SU-DHL-6 (cell line): ENCODE data around the gene KRTAP5-5.

ENCODE experiments used
- H2AFZ ChIP-seq: fragments of 200-600 bp; sonication (generic); 2 replicates; pipeline ENCODE4 v1.6.1; 2014; ENCODE audit warnings: low read depth, mild to moderate bottlenecking, moderate library complexity, mixed read lengths, antibody characterized with exemption, low read length; ENCODE audit not compliant: severe bottlenecking
- H3F3A ChIP-seq: fragments of 200-600 bp; shearing (Covaris generic); 2 replicates; pipeline ENCODE4 v1.6.0; 2016; ENCODE audit warnings: antibody characterized with exemption, mild to moderate bottlenecking; ENCODE audit not compliant: insufficient read depth
- H3K27ac ChIP-seq: fragments of 200-600 bp; sonication (generic); 2 replicates; pipeline ENCODE4 v1.5.1; 2016; ENCODE audit warnings: low read depth, mild to moderate bottlenecking, low read length, moderate library complexity, mixed read lengths
- H3K27me3 ChIP-seq: fragments of 200-600 bp; sonication (generic), shearing (Covaris generic); 2 replicates; pipeline ENCODE4 v1.6.0; 2014; ENCODE audit warnings: mild to moderate bottlenecking, low read length
- H3K36me3 ChIP-seq: fragments of 200-600 bp; sonication (generic); 2 replicates; pipeline ENCODE4 v1.6.1; 2014; ENCODE audit warnings: mild to moderate bottlenecking, low read length, mixed read lengths
- H3K4me2 ChIP-seq: fragments of 300-600, 200-600 bp; shearing (Covaris generic), sonication (generic); 2 replicates; pipeline ENCODE4 v1.6.0; 2014; ENCODE audit warnings: low read length, low read depth, mild to moderate bottlenecking; ENCODE audit not compliant: poor library complexity, severe bottlenecking
- H3K4me3 ChIP-seq: fragments of 200-600 bp; sonication (generic); 2 replicates; pipeline ENCODE4 v1.5.1; 2014; ENCODE audit warnings: antibody characterized with exemption, low read length, mild to moderate bottlenecking, mixed read lengths; ENCODE audit not compliant: insufficient read depth, poor library complexity, severe bottlenecking
- H3K79me2 ChIP-seq: fragments of 200-600 bp; sonication (generic); 2 replicates; pipeline ENCODE4 v1.6.1; 2014; ENCODE audit warnings: mild to moderate bottlenecking, low read length, moderate library complexity; ENCODE audit not compliant: insufficient read depth
- H3K9ac ChIP-seq: fragments of 200-600 bp; sonication (generic); 2 replicates; pipeline ENCODE4 v1.7.0; 2014; ENCODE audit warnings: mild to moderate bottlenecking, low read length
- H3K9me2 ChIP-seq: fragments of 200-600 bp; sonication (generic); replicated peaks from 2 replicates; pipeline ENCODE4 v1.6.1; 2014; ENCODE audit warnings: low read length; ENCODE audit not compliant: insufficient read depth
- H3K9me3 ChIP-seq: fragments of 200-600 bp; sonication (generic); 2 replicates; pipeline ENCODE4 v1.6.1; 2014; ENCODE audit warnings: low read length, mixed read lengths; ENCODE audit not compliant: insufficient read depth
- H4K20me1 ChIP-seq: fragments of 200-600 bp; sonication (generic); 2 replicates; pipeline ENCODE4 v1.6.1; 2014; ENCODE audit warnings: low read depth, mild to moderate bottlenecking, antibody characterized with exemption, low read length, moderate library complexity, mixed read lengths
- EZH2phosphoT487 ChIP-seq: fragments of 200-600 bp; sonication (generic), shearing (Covaris generic); conservative IDR thresholded peaks from 2 replicates; pipeline ENCODE4 v1.6.1; 2018; ENCODE audit warnings: mild to moderate bottlenecking, antibody characterized with exemption, low read length, moderate library complexity, mixed read lengths
- TF ChIP-seq, protein P1 (sequence below): fragments of 200-600 bp; sonication (generic); IDR thresholded peaks from one replicate; pipeline ENCODE4 v1.5.1; 2017; ENCODE audit warnings: antibody characterized with exemption, mild to moderate bottlenecking, low read length, moderate library complexity; ENCODE audit not compliant: insufficient read depth, poor library complexity, severe bottlenecking

KRTAP5-5 gene

DNA sequence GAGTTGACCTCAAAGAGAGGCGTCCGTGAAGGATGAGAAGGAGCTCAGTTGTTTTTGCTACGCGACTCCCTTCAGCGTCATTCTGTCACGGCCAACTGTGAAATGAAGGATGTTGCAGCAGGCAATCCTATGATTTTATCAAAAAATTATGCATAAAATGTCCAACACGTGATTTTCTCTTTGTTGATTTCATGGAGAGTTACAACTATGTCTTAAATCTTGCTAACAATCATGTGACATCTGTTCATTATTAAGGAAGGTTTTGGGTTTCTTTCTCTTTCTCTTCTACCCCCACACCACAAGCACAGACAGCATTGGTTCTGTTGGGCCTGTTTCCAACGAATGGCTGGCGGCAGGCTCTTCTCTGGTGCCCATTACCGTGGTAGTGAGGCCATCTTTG, 11.3 kb upstream of the KRTAP5-5 start:
- Histone ChIP-seq H3K9me2 (no peaks in the 10 kb centered on the region), H3K27me3 (no peaks in the 10 kb centered on the region), H3F3A (no peaks in the 10 kb centered on the region), H3K79me2 (no peaks in the 10 kb centered on the region), H3K4me3 (no peak overlapping the region), H4K20me1 (no peaks in the 10 kb centered on the region; the same call in 1 of the 2 replicates), H3K4me2 (no peak overlapping the region), H3K9ac (no peak overlapping the region), H3K9me3 (no peaks in the 10 kb centered on the region), H3K27ac (no peak overlapping the region), H2AFZ (no peak overlapping the region), H3K36me3 (no peaks in the 10 kb centered on the region)
- TF ChIP-seq EZH2phosphoT487: no peak
- TF ChIP-seq, protein P1, sequence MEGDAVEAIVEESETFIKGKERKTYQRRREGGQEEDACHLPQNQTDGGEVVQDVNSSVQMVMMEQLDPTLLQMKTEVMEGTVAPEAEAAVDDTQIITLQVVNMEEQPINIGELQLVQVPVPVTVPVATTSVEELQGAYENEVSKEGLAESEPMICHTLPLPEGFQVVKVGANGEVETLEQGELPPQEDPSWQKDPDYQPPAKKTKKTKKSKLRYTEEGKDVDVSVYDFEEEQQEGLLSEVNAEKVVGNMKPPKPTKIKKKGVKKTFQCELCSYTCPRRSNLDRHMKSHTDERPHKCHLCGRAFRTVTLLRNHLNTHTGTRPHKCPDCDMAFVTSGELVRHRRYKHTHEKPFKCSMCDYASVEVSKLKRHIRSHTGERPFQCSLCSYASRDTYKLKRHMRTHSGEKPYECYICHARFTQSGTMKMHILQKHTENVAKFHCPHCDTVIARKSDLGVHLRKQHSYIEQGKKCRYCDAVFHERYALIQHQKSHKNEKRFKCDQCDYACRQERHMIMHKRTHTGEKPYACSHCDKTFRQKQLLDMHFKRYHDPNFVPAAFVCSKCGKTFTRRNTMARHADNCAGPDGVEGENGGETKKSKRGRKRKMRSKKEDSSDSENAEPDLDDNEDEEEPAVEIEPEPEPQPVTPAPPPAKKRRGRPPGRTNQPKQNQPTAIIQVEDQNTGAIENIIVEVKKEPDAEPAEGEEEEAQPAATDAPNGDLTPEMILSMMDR: no peak

DNA sequence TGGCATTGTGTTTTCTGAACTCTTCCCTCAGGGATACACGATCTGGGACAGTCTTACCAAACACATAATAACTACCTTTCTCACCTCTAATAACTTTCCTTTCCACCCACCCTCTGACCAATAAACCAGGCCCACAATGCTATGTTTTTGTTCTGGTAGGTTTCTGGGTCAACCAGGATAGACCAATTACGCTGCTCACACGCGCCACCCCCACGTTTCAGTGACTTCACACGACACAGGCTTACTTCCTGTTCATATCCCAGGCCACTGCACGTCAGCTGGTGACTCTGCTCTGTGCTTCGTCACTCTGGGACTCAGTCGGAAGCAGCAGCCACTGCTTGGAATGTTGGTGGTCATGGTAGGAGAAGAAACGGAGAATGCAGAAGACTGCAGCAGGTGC, 10.1 kb upstream of the KRTAP5-5 start:
- H3K36me3 ChIP-seq: no peaks in the 10 kb centered on the region
- H3K9me2 ChIP-seq: no peaks in the 10 kb centered on the region
- no peaks in the 10 kb centered on the region for H3K27me3 ChIP-seq
- H3K27ac ChIP-seq: no peak overlapping the region
- H3K4me3 ChIP-seq: no peak overlapping the region
- TF ChIP-seq, protein P1: no peak
- TF ChIP-seq EZH2phosphoT487: no peak
- H4K20me1 ChIP-seq: no peaks in the 10 kb centered on the region; the same call in 1 of the 2 replicates
- H3K79me2 ChIP-seq: no peaks in the 10 kb centered on the region
- no peaks in the 10 kb centered on the region for H3F3A ChIP-seq
- no peaks in the 10 kb centered on the region for H3K9me3 ChIP-seq
- H3K9ac ChIP-seq: no peak overlapping the region
- no peak overlapping the region for H3K4me2 ChIP-seq
- H2AFZ ChIP-seq: no peak overlapping the region

DNA sequence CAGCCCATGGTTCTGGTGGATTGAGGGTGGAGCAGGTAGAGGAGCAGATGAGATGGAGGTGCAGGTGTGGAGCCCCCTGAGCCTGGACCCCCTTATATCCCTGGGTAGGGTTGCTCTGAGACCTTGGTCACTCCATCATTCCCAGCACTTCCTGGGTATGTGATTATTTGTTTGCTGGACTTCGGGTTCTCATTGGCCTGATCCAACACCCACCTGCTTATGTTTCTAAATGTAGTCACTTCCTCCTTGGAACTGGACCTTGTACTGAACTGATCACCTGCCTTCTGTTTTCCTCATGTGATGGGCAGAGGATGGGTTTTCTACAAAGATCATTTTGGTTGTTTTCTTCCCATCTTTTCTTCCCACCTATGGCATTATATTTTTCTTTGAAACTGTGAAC, 7.5 kb upstream of the KRTAP5-5 start, which contains the start of gene KRTAP5-4:
Gene KRTAP5-4, minus strand, starts transcription at position 53 of the 400 bp plus-strand sequence. Its CDS starts 45 bp downstream, at position 8.
- no peak within 1 kb of the TSS for H3K4me3 ChIP-seq
- H3K36me3 ChIP-seq: no peaks in the 10 kb centered on the region
- no peaks in the 10 kb centered on the region for H3K9me3 ChIP-seq
- TF ChIP-seq, protein P1: no peak
- TF ChIP-seq EZH2phosphoT487: no peak
- no peaks in the 10 kb centered on the region; the same call in 1 of the 2 replicates for H4K20me1 ChIP-seq
- H3K4me2 ChIP-seq: no peak within 1 kb of the TSS
- H3K27me3 ChIP-seq: no peaks in the 10 kb centered on the region
- no peaks in the 10 kb centered on the region for H3K79me2 ChIP-seq
- no peak within 1 kb of the TSS for H3K9ac ChIP-seq
- no peak within 1 kb of the TSS for H2AFZ ChIP-seq
- H3F3A ChIP-seq: no peaks in the 10 kb centered on the region
- H3K9me2 ChIP-seq: no peaks in the 10 kb centered on the region
- no peak within 1 kb of the TSS for H3K27ac ChIP-seq
